ENCODE data around the gene MYZAP.

Gene MYZAP

GRCh38 chr15:57686657-57687056 lies 95.0 kb downstream of the MYZAP start:
- TF ChIP-seq CSDC2 (CRISPR knock-in tag; IDR thresholded peaks at IDR 0.05) (no peak), RARB (CRISPR knock-in tag; IDR thresholded peaks at IDR 0.05) (no peak), TCF4 (CRISPR knock-in tag; IDR thresholded peaks at IDR 0.05; ENCODE audit: borderline replicate concordance) (no peak), TSHZ2 (CRISPR knock-in tag; IDR thresholded peaks at IDR 0.05) (no peak), OSR1 (CRISPR knock-in tag; IDR thresholded peaks at IDR 0.05) (no peak), ZC3H10 (CRISPR knock-in tag; IDR thresholded peaks at IDR 0.05) (no peak), CSRNP3 (CRISPR knock-in tag; IDR thresholded peaks at IDR 0.05) (no peak), ZNF8 (CRISPR knock-in tag; IDR thresholded peaks at IDR 0.05) (no peak), PATZ1 (CRISPR knock-in tag; IDR thresholded peaks at IDR 0.05; ENCODE audit: borderline replicate concordance) (no peak), BACH2 (CRISPR knock-in tag; IDR thresholded peaks at IDR 0.05; ENCODE audit: borderline replicate concordance) (no peak), PPARA (CRISPR knock-in tag; IDR thresholded peaks at IDR 0.05; ENCODE audit: borderline replicate concordance) (no peak), ZNF565 (CRISPR knock-in tag; conservative IDR thresholded peaks at IDR 0.05; ENCODE audit: low read depth) (no peak), GLIS3 (CRISPR knock-in tag; IDR thresholded peaks at IDR 0.05) (no peak), SNAI2 (CRISPR knock-in tag; IDR thresholded peaks at IDR 0.05) (no peak), ISL1 (CRISPR knock-in tag; IDR thresholded peaks at IDR 0.05) (no peak), ESRRG (CRISPR knock-in tag; IDR thresholded peaks at IDR 0.05) (no peak), ZFP30 (CRISPR knock-in tag; IDR thresholded peaks at IDR 0.05) (no peak)
- no peak for ATAC-seq

GRCh38 chr15:57690341-57690966 lies 98.8 kb downstream of the MYZAP start:
- TF ChIP-seq TCF4 (CRISPR knock-in tag; IDR thresholded peaks at IDR 0.05; ENCODE audit: borderline replicate concordance) = no peak
- no peak for TF ChIP-seq GLIS3 (CRISPR knock-in tag; IDR thresholded peaks at IDR 0.05)
- no peak for TF ChIP-seq ESRRG (CRISPR knock-in tag; IDR thresholded peaks at IDR 0.05)
- TF ChIP-seq TSHZ2 (CRISPR knock-in tag; IDR thresholded peaks at IDR 0.05) = no peak
- TF ChIP-seq ZFP3 (CRISPR knock-in tag; IDR thresholded peaks at IDR 0.05) = no peak
- no peak for TF ChIP-seq RARB (CRISPR knock-in tag; IDR thresholded peaks at IDR 0.05)
- no peak for TF ChIP-seq CREB5 (CRISPR knock-in tag; IDR thresholded peaks at IDR 0.05; ENCODE audit: low read depth)
- TF ChIP-seq ZNF70 (CRISPR knock-in tag; IDR thresholded peaks at IDR 0.05) = no peak
- TF ChIP-seq ISL1 (CRISPR knock-in tag; IDR thresholded peaks at IDR 0.05) = no peak
- no peak for TF ChIP-seq SNAI2 (CRISPR knock-in tag; IDR thresholded peaks at IDR 0.05)
- no peak for TF ChIP-seq TOX (CRISPR knock-in tag; IDR thresholded peaks at IDR 0.05; ENCODE audit: borderline replicate concordance)
- no peak for TF ChIP-seq ZC3H10 (CRISPR knock-in tag; IDR thresholded peaks at IDR 0.05)
- no peak for TF ChIP-seq ARNTL (CRISPR knock-in tag; IDR thresholded peaks at IDR 0.05; ENCODE audit: borderline replicate concordance, low read depth)
- TF ChIP-seq PPARA (CRISPR knock-in tag; IDR thresholded peaks at IDR 0.05; ENCODE audit: borderline replicate concordance) = no peak
- TF ChIP-seq ZNF565 (CRISPR knock-in tag; conservative IDR thresholded peaks at IDR 0.05; ENCODE audit: low read depth) = no peak
- TF ChIP-seq BACH2 (CRISPR knock-in tag; IDR thresholded peaks at IDR 0.05; ENCODE audit: borderline replicate concordance) = no peak
- TF ChIP-seq CSDC2 (CRISPR knock-in tag; IDR thresholded peaks at IDR 0.05) = no peak
- TF ChIP-seq PATZ1 (CRISPR knock-in tag; IDR thresholded peaks at IDR 0.05; ENCODE audit: borderline replicate concordance) = no peak
- no peak for TF ChIP-seq POU6F1 (CRISPR knock-in tag; IDR thresholded peaks at IDR 0.05; ENCODE audit: borderline replicate concordance, low read depth)
- no peak for ATAC-seq

Measured in SK-N-SH treated with all-trans-retinoic acid at 6 μM for 48 hours (cell line).